Measurements from ENCODE around the gene STIM2.

GRCh38 chr4:26871611-26872010 lies 11.0 kb downstream of the STIM2 start:
- TF ChIP-seq TAF1 (IDR thresholded peaks at IDR 0.05; ENCODE audit: low read depth) (no peak), TCF12 (IDR thresholded peaks at IDR 0.05; ENCODE audit: low read depth) (no peak), CREB1 (IDR thresholded peaks at IDR 0.05; ENCODE audit: low read depth) (no peak), RAD21 (IDR thresholded peaks at IDR 0.05; ENCODE audit: low read depth) (no peak), ZBTB7A (IDR thresholded peaks at IDR 0.05; ENCODE audit: low read depth) (no peak), TEAD4 (IDR thresholded peaks at IDR 0.05) (no peak), EP300 (IDR thresholded peaks at IDR 0.05; ENCODE audit: borderline replicate concordance) (no peak), MAX (IDR thresholded peaks at IDR 0.05) (no peak), YY1 (IDR thresholded peaks at IDR 0.05; ENCODE audit: low read depth) (no peak), FOXM1 (IDR thresholded peaks at IDR 0.05; ENCODE audit: borderline replicate concordance, low read depth) (no peak), REST (IDR thresholded peaks at IDR 0.05; ENCODE audit: low read depth) (no peak)
